HG02981 (cell line): Measurements from ENCODE around the gene FNDC4.

Experiments used
- ATAC-seq: cut with Tn5 transposase; IDR thresholded peaks from one replicate; pipeline ENCODE4 v1.9.1; 2021; ENCODE audit warnings: mild to moderate bottlenecking, moderate library complexity; ENCODE audit not compliant: unreplicated experiment

Gene FNDC4

GRCh38 chr2:27494284-27494943, 586 bp downstream of the FNDC4 start:
- ATAC-seq = no peak

DNA sequence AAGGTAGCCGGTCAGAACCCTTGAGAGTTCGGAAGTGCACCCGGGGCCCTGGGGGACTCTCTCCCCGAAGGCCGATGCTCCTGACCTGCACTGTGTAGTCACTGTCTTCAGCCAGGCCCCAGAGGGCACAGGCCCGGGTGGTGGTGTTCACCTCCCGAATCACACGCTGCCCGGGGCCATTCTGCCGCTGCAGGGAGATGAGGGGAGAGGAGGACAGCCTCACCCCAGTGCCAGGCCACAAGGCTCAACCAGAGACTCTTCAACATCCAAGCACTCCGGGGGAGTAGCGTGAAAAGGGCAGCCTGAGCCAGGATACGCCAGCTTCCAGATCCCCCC, 1.1 kb downstream of the FNDC4 start:
- ATAC-seq = no peak

DNA sequence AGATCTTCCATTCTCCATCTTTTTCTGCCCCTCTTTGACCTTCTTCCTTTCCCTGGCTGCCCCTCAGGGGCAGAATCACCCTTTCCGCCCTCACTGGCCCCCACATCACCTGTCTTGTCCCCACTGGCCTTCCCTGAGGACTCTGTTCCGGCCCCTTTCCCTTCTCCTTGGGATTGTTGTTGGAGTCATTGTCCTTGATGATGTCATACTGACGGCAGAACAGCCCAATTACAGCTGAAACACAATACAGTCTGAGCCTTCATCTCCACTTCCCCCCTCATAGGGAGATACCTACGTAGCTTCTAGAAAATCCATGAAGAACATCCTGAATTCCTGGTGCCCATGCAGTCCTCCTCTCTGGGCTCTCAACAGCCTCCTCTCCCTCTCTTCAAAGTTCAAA, 2.4 kb downstream of the FNDC4 start:
- ATAC-seq = no peak

- peak; percentile 90 for ATAC-seq
These were observed 5.3 kb downstream of the FNDC4 start, which contains the start of gene IFT172 for GRCh38 chr2:27489498-27490397. Gene IFT172, minus strand, starts transcription at chr2:27489743. Its CDS starts 90 bp downstream, at chr2:27489653.

DNA sequence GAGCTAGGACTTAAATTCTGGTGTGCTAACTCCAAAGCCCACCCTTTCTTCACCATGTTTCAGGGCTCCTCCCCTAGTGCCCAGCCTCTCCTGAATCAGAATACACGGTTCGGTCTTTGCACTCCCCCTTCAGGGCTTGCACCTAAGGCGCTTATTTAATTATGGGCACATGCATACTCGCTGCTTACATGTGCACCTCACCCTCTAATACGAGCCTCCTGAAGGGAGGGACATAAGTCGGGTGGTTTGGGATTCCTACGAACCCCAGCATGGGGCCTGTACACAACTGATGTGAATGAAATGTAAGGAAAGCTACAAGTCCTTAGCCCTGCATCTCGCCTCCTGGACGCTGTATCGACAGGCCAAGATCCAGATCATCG, 5.9 kb downstream of the FNDC4 start:
- ATAC-seq = no peak

DNA sequence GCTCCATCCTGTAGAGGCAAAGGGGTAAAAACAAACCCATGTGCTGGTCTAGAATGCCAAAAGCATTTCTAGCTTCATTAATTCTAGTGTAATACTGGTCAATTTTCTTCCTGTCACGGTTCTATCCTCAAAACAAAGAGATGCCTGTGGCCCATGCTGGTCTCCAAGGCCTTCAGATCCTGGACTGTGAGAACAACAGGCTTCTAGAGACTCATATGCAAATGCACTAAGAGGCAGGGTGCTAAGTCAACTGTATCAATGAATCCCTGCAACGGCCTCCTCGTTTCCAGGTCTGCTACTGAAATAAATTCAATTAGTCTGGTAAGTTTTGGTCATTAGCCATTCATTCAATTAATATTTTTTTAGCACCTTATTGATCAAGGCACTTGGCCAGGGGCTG, 9.5 kb downstream of the FNDC4 start:
- ATAC-seq = no peak

DNA sequence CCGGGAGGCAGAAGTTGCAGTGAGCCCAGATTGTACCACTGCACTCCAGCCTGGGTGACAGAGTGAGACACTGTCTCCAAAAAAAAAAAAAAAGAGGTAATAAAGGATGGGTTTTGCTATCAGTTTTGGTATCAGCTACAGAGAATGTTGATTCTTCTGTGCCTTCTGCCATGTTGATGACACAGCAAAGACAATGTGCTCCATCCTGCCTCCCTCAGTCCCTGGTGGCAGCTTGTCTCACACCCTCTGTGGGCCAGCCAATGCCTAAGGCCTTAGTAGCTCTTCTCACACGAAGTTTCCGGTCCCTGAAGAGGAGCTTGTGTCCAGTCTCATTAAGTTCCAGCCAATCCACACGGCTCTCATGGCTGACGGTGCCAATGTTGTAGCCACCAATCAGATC, 23.0 kb downstream of the FNDC4 start:
- ATAC-seq = no peak

- ATAC-seq = no peak
These were observed 30.6 kb downstream of the FNDC4 start for GRCh38 chr2:27464443-27464842.

GRCh38 chr2:27461118-27461517, 33.9 kb downstream of the FNDC4 start:
- ATAC-seq = no peak

- ATAC-seq = no peak
These were observed 41.0 kb downstream of the FNDC4 start for GRCh38 chr2:27453968-27454367.

DNA sequence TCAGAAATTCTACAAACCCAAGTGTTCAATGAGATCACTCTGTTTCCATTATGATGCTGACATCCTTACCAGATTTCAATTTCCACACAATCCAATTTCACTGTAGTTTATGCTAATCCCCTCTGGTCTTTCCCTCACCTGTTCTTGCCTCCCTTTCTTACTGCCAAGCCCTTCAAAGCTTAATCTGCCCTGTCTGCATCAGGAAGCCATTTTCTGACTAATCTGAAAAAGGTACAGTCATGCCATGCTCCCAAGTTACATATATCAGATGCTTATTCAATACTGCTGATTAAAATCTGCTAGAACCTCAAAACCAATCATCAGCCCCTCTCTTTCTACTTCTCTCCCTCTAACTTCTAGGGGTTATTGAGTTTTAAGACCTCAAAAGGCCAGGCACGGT, 43.9 kb downstream of the FNDC4 start:
- no peak for ATAC-seq

GRCh38 chr2:27448381-27448780, 46.6 kb downstream of the FNDC4 start:
- ATAC-seq = no peak

DNA sequence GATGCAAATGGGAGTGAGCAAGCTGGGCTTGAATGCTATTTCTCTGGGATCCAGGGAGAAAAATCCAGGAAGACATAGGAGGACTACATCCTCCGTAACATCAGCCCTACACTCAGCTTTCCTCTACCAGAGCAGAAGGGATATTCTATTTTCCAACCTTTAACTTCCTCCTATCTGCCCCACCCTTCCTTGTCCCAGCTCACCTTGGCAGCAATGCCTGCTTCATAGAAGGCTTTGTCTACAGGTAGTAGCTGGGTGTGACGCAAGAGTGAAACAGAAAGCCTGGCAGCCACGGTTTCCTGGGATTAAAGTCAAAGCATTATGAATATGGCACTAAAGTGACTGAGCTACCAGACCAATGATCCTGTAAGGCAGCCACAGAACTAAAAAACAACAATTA, 48.9 kb downstream of the FNDC4 start:
- ATAC-seq = no peak

GRCh38 chr2:27445615-27446014, 49.4 kb downstream of the FNDC4 start:
- ATAC-seq = no peak

- ATAC-seq = no peak
These were observed 49.8 kb downstream of the FNDC4 start for GRCh38 chr2:27445155-27445554.

GRCh38 chr2:27442920-27443282, 52.1 kb downstream of the FNDC4 start:
- ATAC-seq = no peak

DNA sequence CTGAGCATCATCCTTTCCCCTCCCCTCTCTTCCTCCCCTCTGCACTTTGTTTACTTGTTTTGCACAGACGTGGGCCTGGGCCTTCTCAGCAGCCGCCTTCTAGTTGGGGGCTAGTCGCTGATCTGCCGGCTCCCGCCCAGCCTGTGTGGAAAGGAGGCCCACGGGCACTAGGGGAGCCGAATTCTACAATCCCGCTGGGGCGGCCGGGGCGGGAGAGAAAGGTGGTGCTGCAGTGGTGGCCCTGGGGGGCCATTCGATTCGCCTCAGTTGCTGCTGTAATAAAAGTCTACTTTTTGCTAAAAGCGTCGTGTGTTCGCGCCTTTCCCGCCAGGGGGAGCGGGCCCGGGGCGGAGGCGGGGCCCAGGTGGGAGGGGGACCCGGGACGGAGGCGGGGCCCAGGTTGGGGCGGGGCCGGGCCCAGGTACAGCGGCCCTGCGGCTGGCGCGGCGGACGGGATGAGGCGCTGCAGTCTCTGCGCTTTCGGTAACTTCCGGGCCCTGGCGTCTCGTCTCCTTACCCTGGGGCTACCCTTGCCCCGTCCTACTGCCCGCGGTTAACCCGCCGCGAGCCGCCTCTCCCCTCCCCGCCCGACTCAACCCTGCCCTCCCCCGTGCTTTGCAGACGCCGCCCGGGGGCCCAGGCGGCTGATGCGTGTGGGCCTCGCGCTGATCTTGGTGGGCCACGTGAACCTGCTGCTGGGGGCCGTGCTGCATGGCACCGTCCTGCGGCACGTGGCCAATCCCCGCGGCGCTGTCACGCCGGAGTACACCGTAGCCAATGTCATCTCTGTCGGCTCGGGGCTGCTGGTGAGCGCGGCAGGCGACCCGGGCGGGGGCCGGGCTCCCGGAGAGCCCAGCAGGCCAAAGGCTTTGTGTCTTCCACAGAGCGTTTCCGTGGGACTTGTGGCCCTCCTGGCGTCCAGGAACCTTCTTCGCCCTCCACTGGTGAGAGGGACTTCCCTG, 52.8 kb downstream of the FNDC4 start, which contains the start of gene KRTCAP3:
Gene KRTCAP3 (plus strand): TSS at position 424 of the 962 bp plus-strand sequence. CDS start 32 bp downstream, at position 456.
- no peak for ATAC-seq
